KMS-11 (cell line): ENCODE measurements around the gene SLC7A10.
"Not testable (repeated sequence)": the region's sequence is repeated elsewhere in the genome, so short reads cannot be mapped to it uniquely, and the experiment has no call there.

ENCODE experiments used
- H2AFZ ChIP-seq: fragments of 200-600 bp; sonication (generic); 2 replicates; pipeline ENCODE4 v1.6.1; 2016; ENCODE audit warnings: antibody characterized with exemption, mixed run types, low read depth
- H3K27ac ChIP-seq: fragments of 200-600 bp; sonication (generic); 2 replicates; pipeline ENCODE4 v1.6.1; 2016; ENCODE audit warnings: mild to moderate bottlenecking, mixed run types
- H3K27me3 ChIP-seq: fragments of 200-600 bp; sonication (generic); 2 replicates; pipeline ENCODE4 v1.6.1; 2017; ENCODE audit warnings: mild to moderate bottlenecking, low read depth, mixed run types, moderate library complexity; ENCODE audit not compliant: insufficient read depth
- H3K36me3 ChIP-seq: fragments of 200-600 bp; sonication (generic); 2 replicates; pipeline ENCODE4 v1.6.1; 2017; ENCODE audit warnings: mild to moderate bottlenecking, mixed run types; ENCODE audit not compliant: insufficient read depth
- H3K4me1 ChIP-seq: fragments of 200-600 bp; sonication (generic); 2 replicates; pipeline ENCODE4 v1.6.1; 2016; ENCODE audit warnings: mild to moderate bottlenecking, low read depth, mixed run types; ENCODE audit not compliant: poor library complexity, severe bottlenecking
- H3K4me2 ChIP-seq: fragments of 200-600 bp; sonication (generic); 2 replicates; pipeline ENCODE4 v1.7.0; 2016; ENCODE audit warnings: mild to moderate bottlenecking, mixed run types
- H3K4me3 ChIP-seq: fragments of 200-600 bp; sonication (generic); IDR thresholded peaks from 2 replicates; pipeline ENCODE4 v1.6.1; 2017; ENCODE audit warnings: low read depth, low read length, mixed read lengths; ENCODE audit not compliant: insufficient read depth
- H3K79me2 ChIP-seq: fragments of 200-600 bp; sonication (generic); 2 replicates; pipeline ENCODE4 v1.6.1; 2016; ENCODE audit warnings: low read depth, mixed run types; ENCODE audit not compliant: insufficient read depth
- H3K9ac ChIP-seq: fragments of 200-600 bp; sonication (generic); 2 replicates; pipeline ENCODE4 v1.6.1; 2016; ENCODE audit warnings: mild to moderate bottlenecking, mixed run types
- H4K20me1 ChIP-seq: fragments of 200-600 bp; sonication (generic); 2 replicates; pipeline ENCODE4 v1.6.1; 2016; ENCODE audit warnings: mild to moderate bottlenecking, mixed run types; ENCODE audit not compliant: insufficient read depth
- CTCF ChIP-seq: fragments of 200-600 bp; sonication (generic); conservative IDR thresholded peaks from 2 replicates; pipeline ENCODE4 v1.6.1; 2017; ENCODE audit warnings: low read depth, mild to moderate bottlenecking, antibody characterized with exemption, low read length, moderate library complexity, mixed read lengths

The SLC7A10 gene

GRCh38 chr19:33227242-33227650 lies 1.6 kb upstream of the SLC7A10 start:
- no peak for TF ChIP-seq CTCF
- no peaks in the 10 kb centered on the region for H3K36me3 ChIP-seq
- H2AFZ ChIP-seq = no peak overlapping the region
- no peaks in the 10 kb centered on the region for H3K4me1 ChIP-seq
- H3K9ac ChIP-seq = no peak overlapping the region
- H3K4me3 ChIP-seq = no peak overlapping the region
- H4K20me1 ChIP-seq = no peaks in the 10 kb centered on the region
- H3K79me2 ChIP-seq = no peaks in the 10 kb centered on the region
- H3K27me3 ChIP-seq = peaks cover 2% of the 10 kb centered on the region; the same call in 1 of the 2 replicates
- no peak overlapping the region for H3K4me2 ChIP-seq
- no peak overlapping the region for H3K27ac ChIP-seq

GRCh38 chr19:33226550-33227241 lies 1.0 kb upstream of the SLC7A10 start:
- H4K20me1 ChIP-seq = no peaks in the 10 kb centered on the region
- H3K4me3 ChIP-seq = no peak overlapping the region
- no peak for TF ChIP-seq CTCF
- no peak overlapping the region for H3K27ac ChIP-seq
- no peaks in the 10 kb centered on the region for H3K4me1 ChIP-seq
- no peaks in the 10 kb centered on the region for H3K79me2 ChIP-seq
- no peak overlapping the region for H2AFZ ChIP-seq
- H3K36me3 ChIP-seq = no peaks in the 10 kb centered on the region
- no peak overlapping the region for H3K9ac ChIP-seq
- no peak overlapping the region for H3K4me2 ChIP-seq
- H3K27me3 ChIP-seq = peaks cover 7% of the 10 kb centered on the region; the same call in 1 of the 2 replicates

DNA sequence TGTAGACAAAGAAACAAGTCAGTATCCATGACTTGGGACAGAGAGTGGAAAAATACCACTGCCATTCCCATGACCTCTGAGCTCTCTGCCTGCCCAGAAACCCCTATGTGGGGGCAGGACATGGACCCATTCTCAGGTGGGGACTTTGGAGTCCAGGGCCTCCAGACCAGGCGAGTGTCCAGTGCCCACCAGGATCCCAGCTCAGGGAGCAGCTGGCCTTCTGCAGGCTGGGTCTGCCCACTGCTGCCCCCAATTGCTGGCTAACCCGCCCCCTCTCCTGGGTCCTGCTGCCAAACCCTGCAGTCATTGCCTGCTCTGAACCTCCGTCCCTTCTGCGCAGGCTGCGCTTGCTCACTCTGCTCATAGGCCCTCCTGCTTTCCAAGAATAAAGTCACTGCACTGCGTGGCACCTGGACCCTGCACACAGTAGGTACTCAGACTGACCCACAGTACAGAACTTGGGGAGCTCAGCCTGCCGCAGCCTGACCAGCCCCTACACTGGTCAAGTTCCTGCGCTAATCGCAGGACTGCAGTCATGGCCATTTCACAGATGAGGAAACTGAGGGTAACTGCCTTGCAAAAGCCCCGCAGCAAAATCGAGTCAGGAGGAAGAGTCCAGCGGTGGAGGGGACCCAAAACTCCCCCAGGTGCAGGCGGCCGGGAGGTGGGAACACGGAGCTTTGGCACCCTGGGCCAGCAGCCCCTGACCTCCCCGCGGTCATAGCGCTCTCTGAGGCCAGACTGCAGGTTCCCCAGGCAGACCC lies 774 bp downstream of the SLC7A10 start:
- Histone ChIP-seq H3K27ac (no peak overlapping the region), H3K27me3 (peaks cover 25% of the 10 kb centered on the region), H2AFZ (no peak overlapping the region), H3K79me2 (no peaks in the 10 kb centered on the region), H4K20me1 (no peaks in the 10 kb centered on the region), H3K4me3 (no peak overlapping the region), H3K9ac (no peak overlapping the region), H3K36me3 (no peaks in the 10 kb centered on the region), H3K4me1 (no peaks in the 10 kb centered on the region), H3K4me2 (no peak overlapping the region)
- no peak for TF ChIP-seq CTCF

- not testable (repeated sequence) for H3K4me2 ChIP-seq, H2AFZ ChIP-seq, H3K79me2 ChIP-seq, H3K27ac ChIP-seq, H3K4me3 ChIP-seq, H3K36me3 ChIP-seq, H4K20me1 ChIP-seq, H3K4me1 ChIP-seq, H3K9ac ChIP-seq
- H3K27me3 ChIP-seq = peaks cover 29% of the 10 kb centered on the region
Observed at GRCh38 chr19:33222255-33222654, 3.4 kb downstream of the SLC7A10 start.

DNA sequence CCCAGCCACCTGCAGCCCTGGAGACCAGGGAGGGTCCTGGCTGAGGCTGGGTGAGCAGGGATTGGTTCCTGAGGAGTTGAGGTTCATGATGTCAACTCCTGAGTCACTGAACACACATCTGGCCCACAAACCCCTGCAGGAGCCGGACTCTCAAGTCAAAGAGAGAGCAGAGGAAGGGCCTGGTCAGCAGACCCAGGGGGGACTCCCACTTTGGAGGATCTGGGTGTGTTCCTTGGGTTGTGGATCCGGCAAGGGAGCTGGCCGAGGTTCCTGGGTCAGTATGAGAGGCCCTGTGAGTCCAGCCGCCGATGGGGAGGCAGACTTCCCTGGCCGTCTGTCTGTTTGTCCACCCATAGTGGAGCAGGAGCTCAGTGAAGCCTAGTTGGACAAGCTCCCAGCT lies 4.0 kb downstream of the SLC7A10 start:
- no peak overlapping the region for H3K27ac ChIP-seq
- H3K4me3 ChIP-seq = no peak overlapping the region
- no peaks in the 10 kb centered on the region for H4K20me1 ChIP-seq
- H3K36me3 ChIP-seq = no peaks in the 10 kb centered on the region
- no peak overlapping the region for H3K9ac ChIP-seq
- no peak for TF ChIP-seq CTCF
- H3K79me2 ChIP-seq = no peaks in the 10 kb centered on the region
- H2AFZ ChIP-seq = no peak overlapping the region
- H3K27me3 ChIP-seq = peaks cover 31% of the 10 kb centered on the region
- H3K4me2 ChIP-seq = no peak overlapping the region
- no peaks in the 10 kb centered on the region for H3K4me1 ChIP-seq
